D721Med (cell line): ENCODE measurements around the gene ICAM2.

Experiments used
- DNase-seq: peaks from one replicate; pipeline ENCODE4 v3.0.0; 2011; ENCODE audit warnings: low spot score; ENCODE audit not compliant: insufficient read length
- FAIRE-seq: peaks from 2 replicates; lab custom pipeline; 2011; peaks lifted over from hg19 to GRCh38; lab: Jason Lieb, UNC
- TF ChIP-seq, protein P1 (sequence below): IDR thresholded peaks from 2 replicates; pipeline ENCODE4 v1.5.1; 2012; ENCODE audit warnings: mild to moderate bottlenecking, control low read depth; ENCODE audit not compliant: insufficient read depth; ENCODE audit errors: missing control alignments

The ICAM2 gene

DNA sequence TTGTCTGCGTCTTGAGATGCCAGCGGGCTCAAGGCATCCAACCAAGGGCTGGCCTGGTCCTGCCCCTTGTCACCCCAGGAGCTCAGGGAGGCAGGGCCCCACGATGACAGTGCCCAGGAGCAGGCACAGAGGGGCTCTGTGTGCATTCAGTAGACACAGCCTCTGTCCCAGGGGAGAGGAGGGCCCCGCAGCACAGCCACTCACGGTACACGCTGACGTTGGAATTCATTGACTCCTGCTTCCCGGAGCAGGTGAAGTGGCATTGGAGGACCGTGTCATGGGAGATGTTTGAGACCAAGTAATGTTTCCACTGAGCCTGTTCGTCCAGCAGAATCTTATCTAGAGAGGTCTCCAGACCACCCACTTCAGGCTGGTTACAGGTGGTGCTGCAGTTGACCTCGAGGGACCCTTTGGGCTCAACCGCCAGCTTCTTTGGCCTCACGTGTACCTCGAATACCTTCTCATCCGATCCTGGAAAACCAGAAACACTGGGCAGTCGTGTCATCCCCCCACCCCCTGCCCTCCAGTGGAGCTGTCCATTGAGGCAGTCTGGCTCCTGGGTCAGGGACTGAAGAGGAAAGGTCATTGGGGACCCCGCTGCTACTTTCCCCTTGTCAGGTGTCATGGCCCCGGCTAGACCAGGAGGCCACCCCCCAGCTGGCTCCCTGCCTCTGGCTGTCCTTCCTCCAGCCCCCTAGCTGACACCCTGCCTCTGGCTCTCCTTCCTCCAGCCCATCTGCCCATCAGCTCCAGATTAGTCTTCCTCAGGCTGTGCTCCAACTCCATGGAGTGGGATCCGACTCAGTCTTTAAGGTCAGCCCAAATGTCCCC lies 15.3 kb downstream of the ICAM2 start:
- TF ChIP-seq, protein P1, sequence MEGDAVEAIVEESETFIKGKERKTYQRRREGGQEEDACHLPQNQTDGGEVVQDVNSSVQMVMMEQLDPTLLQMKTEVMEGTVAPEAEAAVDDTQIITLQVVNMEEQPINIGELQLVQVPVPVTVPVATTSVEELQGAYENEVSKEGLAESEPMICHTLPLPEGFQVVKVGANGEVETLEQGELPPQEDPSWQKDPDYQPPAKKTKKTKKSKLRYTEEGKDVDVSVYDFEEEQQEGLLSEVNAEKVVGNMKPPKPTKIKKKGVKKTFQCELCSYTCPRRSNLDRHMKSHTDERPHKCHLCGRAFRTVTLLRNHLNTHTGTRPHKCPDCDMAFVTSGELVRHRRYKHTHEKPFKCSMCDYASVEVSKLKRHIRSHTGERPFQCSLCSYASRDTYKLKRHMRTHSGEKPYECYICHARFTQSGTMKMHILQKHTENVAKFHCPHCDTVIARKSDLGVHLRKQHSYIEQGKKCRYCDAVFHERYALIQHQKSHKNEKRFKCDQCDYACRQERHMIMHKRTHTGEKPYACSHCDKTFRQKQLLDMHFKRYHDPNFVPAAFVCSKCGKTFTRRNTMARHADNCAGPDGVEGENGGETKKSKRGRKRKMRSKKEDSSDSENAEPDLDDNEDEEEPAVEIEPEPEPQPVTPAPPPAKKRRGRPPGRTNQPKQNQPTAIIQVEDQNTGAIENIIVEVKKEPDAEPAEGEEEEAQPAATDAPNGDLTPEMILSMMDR, result no peak
- DNase-seq (no peak), FAIRE-seq (no peak)

DNA sequence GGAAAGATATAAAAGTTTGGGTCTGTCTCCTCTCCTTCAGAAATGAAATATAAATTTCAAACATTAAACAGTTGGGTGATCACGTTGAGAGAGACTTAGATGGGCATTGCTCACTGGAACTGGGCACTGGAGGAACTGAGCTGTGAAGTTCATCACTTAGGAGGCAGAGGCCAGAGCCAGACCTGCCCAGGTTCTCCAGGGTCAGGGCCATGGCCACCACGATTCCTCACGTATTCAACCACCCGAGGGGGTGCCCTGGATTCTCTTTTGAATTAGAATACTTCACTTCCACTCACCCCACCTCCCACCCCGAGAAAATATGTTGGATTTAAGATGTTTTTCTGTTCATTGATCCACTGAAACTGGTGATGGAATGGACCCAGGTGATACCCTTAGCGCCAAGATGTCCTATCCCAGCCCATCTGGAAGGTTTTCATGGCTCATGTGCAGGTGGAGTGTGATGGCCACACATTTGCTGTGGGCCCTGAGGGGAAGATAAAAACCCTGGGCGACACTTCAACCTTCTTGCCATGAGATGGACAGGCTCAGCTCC lies 16.1 kb downstream of the ICAM2 start:
- TF ChIP-seq, protein P1, result no peak
- FAIRE-seq (no peak), DNase-seq (no peak)

DNA sequence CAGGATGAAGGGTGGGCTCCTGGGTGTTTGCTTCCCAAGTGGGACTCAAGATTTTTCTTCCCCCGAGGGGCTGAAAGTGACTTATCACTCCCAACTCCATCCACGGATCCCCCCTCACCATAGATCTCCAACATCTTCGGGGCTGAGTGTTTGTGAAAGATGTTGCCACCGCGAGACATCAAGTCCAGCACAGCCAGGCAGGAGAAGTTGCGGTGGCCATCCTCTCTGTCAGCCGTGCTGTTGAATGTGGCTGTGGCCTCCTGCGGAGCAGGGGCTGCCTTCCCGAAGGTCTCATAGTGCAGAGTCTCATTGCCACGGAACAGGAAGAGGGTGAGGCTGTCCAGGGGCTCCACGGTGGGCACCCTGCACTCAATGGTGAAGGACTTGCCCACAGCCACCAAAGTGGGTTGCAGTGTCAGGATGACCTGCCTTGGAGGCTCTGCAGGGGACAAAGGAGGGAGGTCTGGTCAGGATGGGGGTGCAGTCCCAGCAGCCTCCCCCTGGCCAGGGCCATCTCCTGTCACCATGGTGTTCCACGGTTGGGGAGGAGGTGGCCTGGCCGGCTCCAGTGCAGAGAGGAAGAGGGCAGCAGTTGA lies 16.8 kb downstream of the ICAM2 start:
- FAIRE-seq (no peak), DNase-seq (no peak)
- TF ChIP-seq, protein P1, result no peak

DNA sequence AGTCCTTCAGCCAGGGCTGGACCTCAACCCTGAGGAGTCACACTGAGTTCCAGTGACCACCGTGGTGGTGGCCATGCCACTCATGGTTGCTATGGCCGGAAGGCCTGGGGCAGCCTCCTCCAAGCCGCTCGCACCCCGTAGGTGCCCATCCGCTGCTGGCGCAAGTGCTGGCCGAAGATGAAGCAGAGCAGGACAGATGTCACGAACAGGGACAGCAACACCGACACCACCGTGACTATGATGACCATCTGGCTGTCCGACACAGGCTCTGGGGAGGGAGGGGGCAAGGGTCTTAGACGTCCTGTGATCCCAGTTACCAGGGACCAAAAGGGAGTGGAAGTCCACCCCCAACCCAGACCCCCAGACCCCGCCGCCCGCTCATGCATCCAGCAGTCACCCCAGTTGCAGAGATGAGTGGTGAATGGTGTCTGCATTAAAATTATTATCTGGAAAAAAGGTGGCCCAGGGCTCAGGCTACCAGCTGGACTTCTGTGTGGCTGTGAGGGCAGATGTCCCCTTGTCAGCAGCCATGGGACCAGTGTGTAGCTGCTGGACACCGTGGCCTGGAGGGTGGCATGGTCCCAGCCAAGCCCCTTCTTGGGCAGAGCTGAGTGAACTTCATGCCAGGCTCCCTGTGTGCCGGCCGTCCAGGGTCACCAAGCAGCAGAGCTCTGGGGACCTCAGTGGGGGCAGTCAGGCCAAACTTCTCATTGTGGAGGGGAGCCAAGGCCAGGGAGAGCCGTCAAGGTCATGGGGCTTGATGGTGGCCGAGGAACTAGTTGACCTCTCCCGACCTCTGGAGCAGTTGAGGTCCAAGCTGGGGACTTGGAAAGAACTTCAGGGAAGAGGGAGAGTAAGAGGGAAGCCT lies 17.5 kb downstream of the ICAM2 start:
- DNase-seq, result no peak
- FAIRE-seq, result no peak
- TF ChIP-seq, protein P1, result no peak

DNA sequence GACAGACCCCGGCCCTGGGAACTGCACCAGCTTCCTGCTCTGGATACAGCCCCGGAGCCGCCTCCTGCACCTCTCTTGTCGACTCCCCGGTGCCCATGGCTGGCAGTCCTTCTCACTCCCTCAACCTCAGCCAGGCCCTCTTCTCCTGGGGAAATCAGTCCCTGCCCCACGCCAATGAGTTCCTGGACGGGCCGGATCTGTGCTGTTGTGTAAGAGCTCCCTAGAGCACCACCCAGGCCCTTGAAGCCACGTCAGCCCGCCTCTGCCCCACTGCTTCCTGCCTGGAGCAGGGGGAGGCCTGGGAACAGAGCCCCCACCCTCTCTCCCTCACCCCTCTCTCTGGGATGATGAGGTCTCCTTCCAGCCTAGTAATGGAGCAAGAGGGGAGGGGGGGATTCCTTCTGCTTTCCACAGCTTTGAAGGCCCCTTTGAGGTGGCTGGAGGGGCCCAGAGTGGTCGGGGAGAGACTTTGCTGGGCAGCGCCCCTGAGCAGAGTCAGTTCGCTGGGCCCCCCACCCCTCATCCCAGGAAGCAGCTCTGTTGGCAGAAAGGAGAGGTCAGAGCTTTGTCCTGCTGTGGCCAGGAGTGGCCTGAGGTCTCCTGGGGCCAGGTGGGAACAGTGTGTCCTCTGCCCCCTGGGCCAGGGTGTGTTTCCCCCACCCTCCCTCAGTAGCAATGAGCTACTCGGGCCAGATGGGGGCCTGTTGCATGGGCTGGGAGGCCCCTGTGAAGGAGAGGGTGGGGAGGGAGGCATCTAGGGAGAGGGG lies 18.5 kb downstream of the ICAM2 start:
- TF ChIP-seq, protein P1, result no peak
- DNase-seq (no peak), FAIRE-seq (no peak)

DNA sequence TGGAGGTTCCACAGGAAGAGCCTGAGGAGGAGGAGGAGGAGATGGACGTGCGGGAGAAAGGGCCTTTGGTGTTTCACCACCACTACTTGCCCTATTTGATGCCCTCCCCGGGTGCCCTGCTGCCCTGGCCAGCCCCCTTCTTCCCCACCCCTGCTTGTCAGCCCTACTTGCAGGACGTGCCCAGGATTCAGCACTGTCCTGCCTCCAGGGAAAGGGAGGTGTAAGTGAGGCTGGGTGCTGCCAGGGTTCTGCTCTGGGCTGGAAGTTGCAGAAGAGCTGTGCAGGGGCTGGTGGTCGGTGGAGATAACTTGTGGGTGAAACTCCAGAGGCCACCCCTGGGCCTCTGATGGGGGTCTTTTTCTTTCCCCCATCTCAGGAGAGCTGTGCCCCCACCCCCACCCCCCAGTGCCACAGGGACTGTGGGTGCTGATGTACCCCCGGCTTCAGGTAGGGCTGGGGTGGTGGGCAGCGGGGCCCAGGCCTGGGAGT lies 19.3 kb downstream of the ICAM2 start:
- DNase-seq (no peak), FAIRE-seq (no peak)
- TF ChIP-seq, protein P1, result no peak
